GM12801 (cell line): ENCODE results near the gene ZNF292.

Experiments
- CTCF ChIP-seq: IDR thresholded peaks from one replicate; pipeline ENCODE4 v1.5.1; 2011; ENCODE audit warnings: control low read depth; ENCODE audit not compliant: insufficient read length; ENCODE audit errors: extremely low read depth

ZNF292 gene

DNA sequence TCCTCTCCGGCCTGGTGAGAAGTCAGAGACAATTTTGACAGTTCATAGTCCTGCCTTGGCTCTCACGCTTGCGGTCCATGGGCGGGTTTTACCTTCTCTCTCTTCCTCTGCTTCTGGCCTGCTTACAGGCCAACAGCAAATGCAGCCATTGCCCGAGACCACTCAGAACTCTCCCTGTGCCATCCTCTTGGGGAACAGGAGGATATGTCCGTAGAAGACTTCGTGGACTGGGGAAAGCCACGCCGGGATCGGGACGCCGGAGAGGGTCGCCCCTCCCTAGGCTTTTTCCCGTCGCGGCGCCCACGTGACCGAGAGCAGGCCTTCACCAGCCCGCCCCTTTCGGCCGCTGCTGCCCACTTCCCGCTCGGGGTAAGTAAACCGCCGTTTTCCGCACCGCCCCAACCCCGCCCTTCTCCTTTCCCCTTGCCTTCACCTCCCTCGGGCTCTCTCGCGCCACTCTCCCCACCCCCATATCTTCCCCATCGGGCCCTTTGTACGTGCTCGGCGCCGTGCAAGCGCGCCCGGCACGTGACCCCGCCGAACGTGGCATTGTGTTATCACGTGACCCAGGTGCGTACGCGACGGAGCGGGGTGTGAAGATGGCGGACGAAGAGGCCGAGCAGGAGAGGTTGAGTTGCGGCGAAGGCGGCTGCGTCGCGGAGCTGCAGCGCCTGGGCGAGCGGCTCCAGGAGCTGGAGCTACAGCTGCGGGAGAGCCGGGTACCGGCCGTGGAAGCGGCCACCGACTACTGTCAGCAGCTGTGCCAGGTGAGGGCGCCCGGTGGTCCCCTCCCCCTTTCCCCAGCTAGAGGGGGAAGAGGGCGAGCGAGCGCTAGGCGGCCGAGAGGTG, at the start of gene ZNF292:
Gene ZNF292 (plus strand): TSS at position 573 of the 849 bp plus-strand sequence. CDS start 27 bp downstream, at position 600.
- TF ChIP-seq CTCF = no peak

DNA sequence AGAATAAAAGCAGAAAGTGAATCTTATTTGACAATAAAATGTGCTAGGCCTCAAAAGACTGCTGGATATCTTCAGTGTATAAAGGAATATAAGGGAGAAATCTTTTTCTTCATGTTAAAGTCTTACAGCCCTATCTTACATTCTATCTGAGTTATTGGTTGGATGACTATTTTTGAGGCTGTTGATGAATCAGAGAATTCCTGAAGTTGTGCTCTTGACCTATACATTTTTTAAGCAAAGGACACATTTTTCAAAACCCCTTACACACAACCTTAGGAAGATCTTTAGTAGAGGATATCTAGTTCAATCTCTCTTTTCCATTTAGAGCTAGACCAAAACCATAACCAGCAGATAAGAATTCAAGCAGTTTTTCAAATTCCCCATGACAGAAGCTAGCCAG, 49.5 kb upstream of the ZNF292 start:
- no peak for TF ChIP-seq CTCF

DNA sequence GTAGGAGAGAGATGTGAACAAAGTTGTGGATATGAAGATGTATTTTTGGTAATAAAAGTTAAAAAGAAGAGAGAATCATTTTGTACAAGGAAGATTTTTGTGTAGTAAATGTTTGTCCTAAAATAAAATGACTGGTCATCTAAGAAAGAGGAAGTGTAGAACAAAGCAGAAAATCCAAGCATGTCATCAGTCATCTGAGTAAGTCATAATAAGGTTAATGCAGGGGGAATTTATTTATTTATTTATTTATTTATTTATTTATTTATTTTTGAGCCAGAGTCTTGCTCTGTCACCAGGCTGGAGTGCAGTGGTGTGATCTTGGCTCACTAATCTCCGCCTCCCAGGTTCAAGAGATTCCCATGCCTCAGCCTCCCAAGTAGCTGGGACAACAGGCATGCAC, 44.7 kb upstream of the ZNF292 start:
- no peak for TF ChIP-seq CTCF

- no peak for TF ChIP-seq CTCF
Measured at GRCh38 chr6:87115402-87116135, 39.8 kb upstream of the ZNF292 start.

GRCh38 chr6:87116922-87117321, 38.4 kb upstream of the ZNF292 start:
- no peak for TF ChIP-seq CTCF

DNA sequence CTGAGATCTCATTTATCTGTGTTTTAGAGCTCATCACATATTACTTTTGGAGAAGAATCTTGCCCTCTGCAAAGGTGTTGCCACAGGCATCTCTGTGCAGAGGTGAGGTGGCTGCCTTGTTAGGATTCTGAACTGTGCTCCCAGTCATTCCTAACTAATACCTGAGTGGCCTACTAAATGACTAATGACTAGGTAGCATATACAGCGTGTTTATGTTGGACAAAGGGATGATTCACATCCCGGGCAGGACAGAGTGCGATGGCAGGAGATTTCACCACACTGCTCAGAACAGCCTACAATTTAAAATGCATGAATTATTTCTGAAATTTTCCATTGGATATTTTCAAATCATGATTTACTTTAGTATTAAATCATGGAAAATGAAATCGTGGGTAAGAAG, 37.3 kb upstream of the ZNF292 start:
- no peak for TF ChIP-seq CTCF

- no peak for TF ChIP-seq CTCF
Measured at GRCh38 chr6:87122477-87122876, 32.9 kb upstream of the ZNF292 start.
